Suprapubic skin (tissue), 4 donors: ENCODE data around the gene IGF2BP3. TPM values are rescaled to one million over a fixed set of nuclear protein-coding genes. Genes with fewer than 3 reads are reported as not detected.

Experiments
- DNase-seq, 2 donors: peaks; one replicate each; pipeline ENCODE4 v3.0.0-alpha.2; 2019; ENCODE audit warnings: low spot score in 2 of 2
- H3K27ac ChIP-seq: fragments of 200-600 bp; sonication (generic); one replicate; pipeline ENCODE4 v1.5.1; 2019
- H3K27me3 ChIP-seq: fragments of 200-600 bp; sonication (generic); one replicate; pipeline ENCODE4 v1.5.1; 2019
- H3K36me3 ChIP-seq: fragments of 200-600 bp; sonication (generic); one replicate; pipeline ENCODE4 v1.5.1; 2019
- H3K4me1 ChIP-seq: fragments of 200-600 bp; sonication (generic); one replicate; pipeline ENCODE4 v1.5.1; 2019
- H3K4me3 ChIP-seq: fragments of 200-600 bp; sonication (generic); one replicate; pipeline ENCODE4 v1.5.1; 2019; ENCODE audit warnings: mild to moderate bottlenecking
- H3K9me3 ChIP-seq: fragments of 200-600 bp; sonication (generic); one replicate; pipeline ENCODE4 v1.5.1; 2019
- CTCF ChIP-seq, 2 donors: fragments of 200-600 bp in 1 of 2; fragments of 450-650 bp in 1 of 2; sonication (generic) in 1 of 2; IDR thresholded peaks; one replicate each; pipeline ENCODE4 v1.5.1; 2016 to 2019; ENCODE audit warnings: antibody characterized with exemption in 2 of 2, mild to moderate bottlenecking in 1 of 2, moderate library complexity in 1 of 2
- EP300 ChIP-seq: sonication (generic); formaldehyde crosslinking; IDR thresholded peaks from one replicate; pipeline ENCODE4 v1.6.1; 2017; ENCODE audit warnings: antibody characterized with exemption
- POLR2A ChIP-seq, 2 donors: fragments of 450-650 bp; IDR thresholded peaks; one replicate each; pipeline ENCODE4 v1.6.1; 2017; ENCODE audit warnings: antibody characterized with exemption in 2 of 2, mild to moderate bottlenecking in 2 of 2, moderate library complexity in 2 of 2
- POLR2AphosphoS5 ChIP-seq, 3 donors: sonication (generic); formaldehyde crosslinking; IDR thresholded peaks; one replicate each; pipeline ENCODE4 v1.6.1; 2017; ENCODE audit warnings: antibody characterized with exemption in 3 of 3
- WGBS: methylation state at CpG from one replicate; pipeline ENCODE4 v1.1.5; 2018; 5-methylcytosine and 5-hydroxymethylcytosine counted together
- total RNA-seq, 4 donors: library from RNA; depleted of rRNA; stranded (reverse); fragments of >200 nt; gene quantifications; one replicate each; pipeline ENCODE4 v1.1.0, GENCODE V29; 2016

Gene IGF2BP3
- total RNA-seq, 4 donors from 2014 or later = 0.47 to 1.9 TPM; not detected in 2

- WGBS = 86% methylated on average over 6 of the region's 6 CpGs
- Histone ChIP-seq H3K27ac (no peak overlapping the region), H3K9me3 (no peaks in the 10 kb centered on the region), H3K36me3 (no peaks in the 10 kb centered on the region), H3K4me3 (no peak overlapping the region), H3K27me3 (no peaks in the 10 kb centered on the region), H3K4me1 (peaks cover 15% of the 10 kb centered on the region)
- TF ChIP-seq CTCF (IDR thresholded peaks at IDR 0.05) (no peak), POLR2A (IDR thresholded peaks at IDR 0.05) (no peak), EP300 (no peak), POLR2AphosphoS5 (IDR thresholded peaks at IDR 0.05) (no peak)
- no peak for DNase-seq
Observed at GRCh38 chr7:23336799-23337283, 133.4 kb downstream of the IGF2BP3 start.

- Histone ChIP-seq H3K4me1 (peaks cover 15% of the 10 kb centered on the region), H3K9me3 (no peaks in the 10 kb centered on the region), H3K36me3 (no peaks in the 10 kb centered on the region), H3K4me3 (no peak overlapping the region), H3K27me3 (no peaks in the 10 kb centered on the region), H3K27ac (no peak overlapping the region)
- no peak for TF ChIP-seq EP300
- no peak for TF ChIP-seq POLR2AphosphoS5 (IDR thresholded peaks at IDR 0.05)
- no peak for TF ChIP-seq POLR2A (IDR thresholded peaks at IDR 0.05)
- no peak for TF ChIP-seq CTCF (IDR thresholded peaks at IDR 0.05)
- no peak for DNase-seq
- WGBS = 80% methylated on average over 3 of the region's 3 CpGs
Observed at GRCh38 chr7:23336086-23336485, 134.2 kb downstream of the IGF2BP3 start.

- Histone ChIP-seq H3K4me1 (peaks cover 15% of the 10 kb centered on the region), H3K4me3 (no peak overlapping the region), H3K27me3 (no peaks in the 10 kb centered on the region), H3K27ac (no peak overlapping the region), H3K36me3 (no peaks in the 10 kb centered on the region), H3K9me3 (no peaks in the 10 kb centered on the region)
- WGBS = 31% methylated on average over 6 of the region's 6 CpGs
- TF ChIP-seq POLR2AphosphoS5 (IDR thresholded peaks at IDR 0.05) (no peak), EP300 (no peak), POLR2A (IDR thresholded peaks at IDR 0.05) (no peak), CTCF (IDR thresholded peaks at IDR 0.05) (no peak)
- DNase-seq = no peak
Observed at GRCh38 chr7:23335621-23336020, 134.7 kb downstream of the IGF2BP3 start.

- Histone ChIP-seq H3K4me3 (no peak overlapping the region), H3K36me3 (no peaks in the 10 kb centered on the region), H3K27ac (no peak overlapping the region), H3K4me1 (peaks cover 15% of the 10 kb centered on the region), H3K27me3 (no peaks in the 10 kb centered on the region), H3K9me3 (no peaks in the 10 kb centered on the region)
- TF ChIP-seq POLR2AphosphoS5 (IDR thresholded peaks at IDR 0.05) = no peak
- TF ChIP-seq CTCF (IDR thresholded peaks at IDR 0.05) = no peak
- TF ChIP-seq EP300 = no peak
- no peak for TF ChIP-seq POLR2A (IDR thresholded peaks at IDR 0.05)
- DNase-seq = no peak
- 70% methylated on average over 2 of the region's 2 CpGs for WGBS
Observed at GRCh38 chr7:23335136-23335535, 135.2 kb downstream of the IGF2BP3 start.

GRCh38 chr7:23334482-23335056 is 135.7 kb downstream of the IGF2BP3 start:
- peaks cover 15% of the 10 kb centered on the region for H3K4me1 ChIP-seq
- no peak for TF ChIP-seq EP300
- TF ChIP-seq POLR2A (IDR thresholded peaks at IDR 0.05) = no peak
- TF ChIP-seq POLR2AphosphoS5 (IDR thresholded peaks at IDR 0.05) = peak in 1 of 3 donors; percentile 31
- no peak for TF ChIP-seq CTCF (IDR thresholded peaks at IDR 0.05)
- H3K4me3 ChIP-seq = no peak overlapping the region
- no peaks in the 10 kb centered on the region for H3K27me3 ChIP-seq
- 23% methylated on average over 5 of the region's 5 CpGs for WGBS
- H3K36me3 ChIP-seq = no peaks in the 10 kb centered on the region
- no peak for DNase-seq
- H3K9me3 ChIP-seq = no peaks in the 10 kb centered on the region
- H3K27ac ChIP-seq = peak overlapping the region; percentile 59
